ENCODE data around the gene PITPNM3.
A peak's percentile ranks its signal among the peaks of the same experiment; 100 is the strongest.

PITPNM3 gene

DNA sequence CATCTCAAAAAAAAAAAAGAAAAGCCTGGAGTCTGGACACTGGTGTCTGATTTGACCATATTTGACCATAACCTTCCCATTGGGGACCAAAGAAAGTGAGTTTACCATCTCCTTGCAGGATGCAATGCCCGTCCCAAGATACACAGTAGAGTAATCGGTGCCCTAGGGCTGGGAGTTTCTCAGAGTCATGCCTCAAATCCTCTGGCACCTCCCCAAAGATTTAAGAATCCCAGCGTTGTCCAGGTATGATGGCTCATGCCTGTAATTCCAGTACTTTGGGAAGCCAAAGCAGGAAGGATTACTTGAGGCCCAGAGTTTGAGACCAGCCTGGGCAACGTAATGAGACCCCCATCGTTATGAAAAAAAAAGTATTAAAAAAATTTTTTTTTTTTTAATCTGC lies 5.0 kb downstream of the PITPNM3 start:
- no peak for DNase-seq

DNA sequence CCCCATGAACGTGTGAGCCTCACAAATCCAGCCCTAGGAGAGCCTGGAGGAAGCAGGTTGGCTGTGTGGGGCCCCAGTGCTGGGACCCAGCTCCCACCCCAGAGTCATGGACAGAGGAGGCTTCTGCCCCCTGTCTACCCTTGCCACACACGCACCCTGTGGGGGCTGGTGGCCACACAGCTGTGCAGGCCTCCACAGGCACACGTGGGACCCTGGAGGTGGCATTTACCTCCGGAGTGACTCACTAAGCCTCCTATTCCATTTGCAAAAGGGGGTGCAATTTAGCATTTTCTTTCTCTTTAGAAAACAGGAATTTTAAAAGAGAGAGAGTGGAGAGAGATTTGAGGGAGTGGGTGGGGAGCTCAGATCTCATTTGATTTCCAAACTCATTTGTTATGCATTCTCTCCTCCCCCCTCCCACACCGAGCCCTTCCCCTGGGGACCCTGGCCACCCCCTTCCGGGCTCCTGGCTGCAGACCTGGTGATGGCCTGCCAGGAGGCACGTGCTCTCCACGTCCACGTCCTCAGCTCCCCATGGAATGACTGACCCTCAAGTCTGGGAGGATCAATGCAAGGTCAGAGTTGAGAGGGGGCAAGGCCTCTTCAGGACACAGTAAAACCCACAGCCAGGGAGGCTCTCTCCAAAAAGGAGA lies 6.8 kb downstream of the PITPNM3 start:
- DNase-seq, result no peak

GRCh38 chr17:6548578-6549330 lies 7.6 kb downstream of the PITPNM3 start:
- DNase-seq, result no peak

DNA sequence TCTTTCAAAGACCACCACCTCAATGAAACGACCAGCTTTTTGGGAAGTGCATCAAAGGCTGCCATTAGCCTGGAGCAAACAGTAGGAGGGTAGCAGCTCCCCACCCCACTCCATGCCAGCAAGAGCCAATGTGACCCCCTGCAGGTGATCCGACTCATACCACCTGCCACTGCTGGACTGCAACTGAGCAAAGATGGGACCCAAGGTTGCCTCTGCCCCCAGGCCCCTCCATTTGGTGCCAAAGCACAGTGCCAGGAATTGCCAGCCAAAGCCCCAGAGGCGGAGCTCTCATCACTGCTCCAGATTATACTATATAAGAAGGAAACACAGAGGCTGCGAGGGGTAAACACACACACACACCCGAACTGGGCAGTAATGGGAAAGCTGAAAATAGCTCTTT lies 8.3 kb downstream of the PITPNM3 start:
- DNase-seq, result no peak

DNA sequence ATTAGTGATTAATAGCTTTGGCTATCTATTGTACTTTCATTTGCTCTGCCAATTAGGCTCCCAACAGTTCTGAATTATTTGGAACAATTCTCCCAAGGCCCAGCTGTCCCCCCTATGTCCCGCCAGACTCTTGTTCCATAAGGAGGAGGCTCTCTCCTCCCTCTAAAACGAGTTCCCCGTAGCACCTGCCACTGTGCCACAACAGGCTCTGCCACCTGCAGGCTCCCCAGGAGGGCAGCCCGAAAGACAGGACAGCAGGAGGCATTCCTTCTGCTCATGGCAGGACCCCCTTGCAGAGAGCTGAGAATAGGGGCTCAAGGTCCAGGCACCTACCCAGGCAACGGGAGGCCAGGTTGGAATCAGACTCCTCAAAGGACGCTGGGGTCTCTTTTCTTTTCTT lies 9.0 kb downstream of the PITPNM3 start:
- no peak for DNase-seq

GRCh38 chr17:6546069-6546718 lies 10.2 kb downstream of the PITPNM3 start:
- no peak for DNase-seq

DNA sequence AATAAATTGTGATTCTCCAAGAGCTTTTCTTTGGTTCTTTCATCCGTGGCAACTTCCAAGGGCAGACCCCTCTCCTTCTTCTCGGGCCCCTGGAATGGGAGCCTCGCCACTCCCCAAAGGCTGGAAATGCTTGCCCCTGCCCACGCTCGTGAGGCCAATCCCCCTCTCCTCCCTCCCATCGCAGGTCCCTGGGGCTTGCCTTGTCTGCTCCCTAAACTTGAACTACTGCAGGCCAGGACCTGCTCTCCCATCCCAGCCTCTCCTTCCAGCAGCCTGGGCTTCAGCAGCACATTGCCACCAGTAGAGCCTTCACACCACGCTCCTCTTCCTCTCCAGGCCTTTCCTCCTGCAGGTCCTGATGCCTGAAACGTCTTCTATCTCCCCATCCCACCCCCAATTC lies 11.1 kb downstream of the PITPNM3 start:
- no peak for DNase-seq

GRCh38 chr17:6544011-6544370 lies 12.4 kb downstream of the PITPNM3 start:
- DNase-seq, result no peak

DNA sequence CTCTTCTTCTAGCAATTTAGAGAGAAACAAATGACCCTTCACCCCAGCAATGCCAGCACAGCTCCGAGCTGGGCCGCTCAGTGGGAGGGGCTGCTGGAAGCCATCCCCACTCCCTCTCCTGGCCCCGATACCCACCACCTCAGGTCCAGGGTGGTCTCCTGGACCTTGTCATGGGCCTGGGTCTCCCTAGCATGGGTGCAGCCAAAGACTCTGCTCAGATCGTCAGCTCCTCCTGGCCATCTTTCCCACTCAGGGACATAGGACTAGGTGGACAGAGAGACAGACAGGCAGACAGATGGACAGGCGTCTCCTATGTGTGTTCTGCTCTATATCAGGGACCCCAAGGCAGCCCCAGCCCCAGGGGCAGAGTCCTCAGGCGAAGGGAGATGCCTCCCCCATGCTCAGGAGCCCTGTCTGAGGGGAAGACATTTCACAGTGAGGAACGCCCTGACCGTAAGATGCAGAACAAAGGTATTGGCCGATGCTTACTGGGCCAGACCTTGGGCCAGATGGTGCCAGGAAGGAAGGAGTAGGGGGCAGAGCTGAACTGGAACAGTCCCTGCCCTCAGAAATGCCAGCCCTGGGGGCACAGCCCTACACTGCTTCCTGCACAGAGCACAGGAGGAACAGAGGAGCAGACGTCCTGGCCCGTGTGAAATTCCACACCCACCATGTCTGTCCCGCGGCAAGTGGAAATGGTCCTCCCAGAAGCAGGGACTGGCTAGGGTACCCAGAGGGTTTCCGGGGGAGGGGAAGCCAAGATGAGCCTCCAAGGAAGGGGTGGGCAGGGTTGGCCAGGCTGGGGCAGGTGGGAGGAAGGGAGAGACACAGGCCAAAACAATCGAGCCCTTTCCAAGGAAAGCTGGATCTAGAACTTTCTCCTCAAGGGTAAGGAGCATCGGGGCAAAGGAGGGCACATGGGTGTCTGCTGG lies 13.0 kb downstream of the PITPNM3 start:
- DNase-seq, result no peak

GRCh38 chr17:6542577-6542976 lies 13.8 kb downstream of the PITPNM3 start:
- no peak for DNase-seq

GRCh38 chr17:6541886-6542285 lies 14.5 kb downstream of the PITPNM3 start:
- DNase-seq, result no peak

DNA sequence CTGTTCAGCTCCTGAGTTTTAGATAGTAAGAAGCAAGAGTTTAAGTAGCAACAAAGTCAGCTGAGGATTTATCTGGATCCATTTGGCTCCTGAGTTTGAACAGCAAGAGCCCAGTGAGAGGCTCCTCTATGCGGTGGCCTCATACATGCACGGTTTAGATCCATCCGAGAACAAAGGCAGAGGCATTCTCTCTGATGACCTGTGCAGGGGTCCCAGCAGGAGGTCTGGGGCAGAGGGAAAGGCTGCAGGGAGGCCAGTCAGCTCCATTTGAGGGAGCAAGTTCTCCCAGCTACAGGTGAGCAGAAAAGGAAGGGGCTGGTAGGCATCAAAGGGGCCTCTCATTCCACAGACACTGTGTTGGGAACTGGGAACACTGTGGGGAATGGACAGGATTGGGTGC lies 16.5 kb downstream of the PITPNM3 start:
- peak; percentile 23 for DNase-seq

- DNase-seq, result no peak
These were observed 19.7 kb downstream of the PITPNM3 start for GRCh38 chr17:6536566-6537065.

GRCh38 chr17:6536053-6536452 lies 20.3 kb downstream of the PITPNM3 start:
- DNase-seq, result no peak

GRCh38 chr17:6534846-6535514 lies 21.4 kb downstream of the PITPNM3 start:
- no peak for DNase-seq

DNA sequence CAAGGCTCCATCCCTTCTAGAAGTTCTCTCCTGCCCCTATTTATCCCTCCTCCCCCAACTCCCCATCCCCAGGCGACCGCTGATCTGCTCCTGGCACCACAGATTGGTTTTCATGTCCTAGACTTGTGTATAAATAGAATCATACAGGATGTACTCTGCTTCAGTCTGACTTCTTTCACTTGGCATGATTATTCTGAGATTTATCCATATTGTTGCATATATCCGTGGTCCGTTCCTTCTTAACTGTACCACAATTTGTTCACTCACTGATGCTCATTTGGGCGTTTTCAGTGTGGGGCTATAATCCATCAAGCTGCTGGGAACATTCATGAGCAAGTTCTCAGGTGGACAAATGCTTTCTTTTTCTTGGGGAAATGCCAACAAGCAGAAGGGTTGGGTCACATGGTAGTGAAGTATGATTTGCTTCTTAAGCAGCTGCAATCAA lies 23.9 kb downstream of the PITPNM3 start:
- no peak for DNase-seq

GRCh38 chr17:6531575-6531974 lies 24.8 kb downstream of the PITPNM3 start:
- DNase-seq, result no peak

DNA sequence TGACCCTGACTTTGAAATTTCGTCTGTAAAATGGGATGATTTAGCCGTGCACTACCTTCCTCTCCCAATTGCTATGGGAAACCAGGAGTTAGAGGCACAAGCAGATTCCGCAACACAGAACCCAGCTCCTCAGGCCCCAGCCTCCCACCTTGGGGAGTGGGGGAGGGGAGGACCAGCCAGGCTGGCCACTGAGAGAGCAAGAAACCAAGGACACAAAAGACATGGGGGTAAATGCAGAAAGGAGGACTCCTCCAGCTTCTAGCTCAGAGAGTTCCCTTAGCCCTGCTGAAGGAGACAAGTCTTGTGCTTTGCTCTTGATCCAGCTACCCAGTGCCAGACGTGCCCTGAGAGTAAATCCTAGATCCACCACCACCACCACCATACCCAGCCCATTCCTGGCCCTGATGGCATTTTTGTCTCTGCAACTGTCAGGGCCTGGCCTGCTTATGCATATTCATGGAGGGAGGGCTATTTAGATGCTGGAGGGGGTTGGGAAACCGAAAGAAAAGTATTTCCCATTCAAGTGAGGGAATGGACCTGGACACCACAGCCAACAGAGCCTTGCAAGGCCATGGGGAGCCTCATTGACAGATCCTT lies 25.9 kb downstream of the PITPNM3 start:
- no peak for DNase-seq

- DNase-seq, result no peak
These were observed 27.8 kb downstream of the PITPNM3 start for GRCh38 chr17:6528557-6528956.

- no peak for DNase-seq
These were observed 29.8 kb downstream of the PITPNM3 start for GRCh38 chr17:6526362-6527152.

DNA sequence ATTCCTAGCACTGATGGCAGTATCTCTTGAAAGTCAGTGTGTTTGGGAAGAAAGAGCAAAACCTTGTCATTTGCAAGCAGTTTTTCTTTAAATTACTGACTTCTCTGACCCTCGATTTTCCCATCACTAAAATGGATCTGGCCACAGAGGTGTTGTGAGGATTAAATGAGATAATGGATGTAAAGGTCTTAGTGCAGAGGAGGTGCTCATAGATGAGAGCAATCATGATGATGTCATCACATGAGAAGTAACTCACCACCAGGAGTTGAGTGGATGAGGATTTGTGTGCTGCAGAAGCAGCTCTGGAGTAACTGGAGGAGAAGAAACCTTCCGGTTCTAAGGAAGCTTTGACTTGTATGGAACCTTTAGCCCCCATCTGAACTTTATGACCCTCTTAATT lies 30.6 kb downstream of the PITPNM3 start:
- DNase-seq, result no peak
